Muscle of leg (tissue), 16 donors: ENCODE data around the gene CWC15. TPM values are rescaled to one million over a fixed set of nuclear protein-coding genes. Genes with fewer than 3 reads are reported as not detected.
"Not testable (repeated sequence)": the region's sequence is repeated elsewhere in the genome, so short reads cannot be mapped to it uniquely, and the experiment has no call there.

Experiments
- DNase-seq: peaks from one replicate; pipeline ENCODE4 v3.0.0; 2013
- H3K27ac ChIP-seq: one replicate; pipeline ENCODE4 v1.5.1; 2013; ENCODE audit warnings: mild to moderate bottlenecking, low read length, control low read depth
- H3K27me3 ChIP-seq: one replicate; pipeline ENCODE4 v1.6.1; 2013; ENCODE audit warnings: low read length; ENCODE audit not compliant: control insufficient read depth, insufficient read depth
- H3K36me3 ChIP-seq: one replicate; pipeline ENCODE4 v1.6.1; 2013; ENCODE audit warnings: low read length; ENCODE audit not compliant: control insufficient read depth, insufficient read depth
- H3K4me1 ChIP-seq: one replicate; pipeline ENCODE4 v1.6.1; 2013; ENCODE audit warnings: low read length; ENCODE audit not compliant: control insufficient read depth, insufficient read depth
- H3K4me3 ChIP-seq: one replicate; pipeline ENCODE4 v1.5.1; 2013; ENCODE audit warnings: low read length, control low read depth
- H3K9me3 ChIP-seq: replicated peaks from 2 replicates; pipeline ENCODE4 v1.6.1; 2013; ENCODE audit warnings: low read depth, low read length; ENCODE audit not compliant: control insufficient read depth
- WGBS: methylation state at CpG from one replicate; pipeline ENCODE4 v1.1.5; 2013; ENCODE audit warnings: missing lambda C conversion rate; ENCODE audit not compliant: insufficient coverage; 5-methylcytosine and 5-hydroxymethylcytosine counted together
- long read RNA-seq, 11 donors: transcript quantifications; one replicate each; lab custom pipeline, GENCODE V29; 2026
- polyA plus RNA-seq, 8 donors: library from polyadenylated mRNA; unstranded; fragments of 120-200 nt; gene quantifications; one replicate each; pipeline versions ENCODE4 v1.2.1 to v1.2.3, GENCODE V29; 2013; ENCODE audit warnings: inconsistent platforms in 1 of 8, low replicate concordance in 1 of 8; ENCODE audit not compliant: insufficient read length in 8 of 8, insufficient read depth in 1 of 8
- total RNA-seq: library from RNA; stranded (reverse); fragments of 120-200 nt; gene quantifications from one replicate; pipeline ENCODE4 v1.2.4, GENCODE V29; 2013

Gene CWC15
- 80.2 TPM for total RNA-seq
- polyA plus RNA-seq: 10 to 100 TPM; 64.3 to 95.3 (median 74.9) TPM
- long read RNA-seq, donor 1, transcript CWC15-201 (7 exons, 1,576 nt): major isoform, 19 of 23 reads
- long read RNA-seq, donor 1, partial matches to known transcripts: 0 of 23 reads
- long read RNA-seq, donor 1, other reads (novel, unspliced or antisense): 0 of 23 reads
- long read RNA-seq, donor 2, transcript CWC15-201 (7 exons, 1,576 nt): major isoform, 7 of 8 reads
- long read RNA-seq, donor 2, partial matches to known transcripts: 0 of 8 reads
- long read RNA-seq, donor 2, other reads (novel, unspliced or antisense): 0 of 8 reads
- long read RNA-seq, donor 3, transcript CWC15-205 (3 exons, 559 nt): minor isoform, 11 of 69 reads
- long read RNA-seq, donor 3, transcript CWC15-201 (7 exons, 1,576 nt): major isoform, 47 of 69 reads
- long read RNA-seq, donor 3, partial matches to known transcripts: 8 of 69 reads
- long read RNA-seq, donor 3, other reads (novel, unspliced or antisense): 0 of 69 reads
- long read RNA-seq, donor 4, transcript CWC15-201 (7 exons, 1,576 nt): major isoform, 17 of 20 reads
- long read RNA-seq, donor 4, partial matches to known transcripts: 0 of 20 reads
- long read RNA-seq, donor 4, other reads (novel, unspliced or antisense): 0 of 20 reads
- long read RNA-seq, donor 5, transcript CWC15-201 (7 exons, 1,576 nt): major isoform, 71 of 102 reads
- long read RNA-seq, donor 5, transcript CWC15-202 (4 exons, 905 nt): minor isoform, 9 of 102 reads
- long read RNA-seq, donor 5, partial matches to known transcripts: 18 of 102 reads
- long read RNA-seq, donor 5, other reads (novel, unspliced or antisense): 0 of 102 reads
- long read RNA-seq, donor 6, transcript CWC15-205 (3 exons, 559 nt): minor isoform, 14 of 112 reads
- long read RNA-seq, donor 6, transcript CWC15-202 (4 exons, 905 nt): minor isoform, 9 of 112 reads
- long read RNA-seq, donor 6, transcript CWC15-201 (7 exons, 1,576 nt): major isoform, 67 of 112 reads
- long read RNA-seq, donor 6, partial matches to known transcripts: 22 of 112 reads
- long read RNA-seq, donor 6, other reads (novel, unspliced or antisense): 0 of 112 reads
- long read RNA-seq, donor 7, transcript CWC15-205 (3 exons, 559 nt): minor isoform, 10 of 104 reads
- long read RNA-seq, donor 7, transcript CWC15-201 (7 exons, 1,576 nt): major isoform, 45 of 104 reads
- long read RNA-seq, donor 7, partial matches to known transcripts: 45 of 104 reads
- long read RNA-seq, donor 7, other reads (novel, unspliced or antisense): 0 of 104 reads
- long read RNA-seq, donor 8, transcript CWC15-201 (7 exons, 1,576 nt): major isoform, 31 of 61 reads
- long read RNA-seq, donor 8, transcript CWC15-205 (3 exons, 559 nt): minor isoform, 6 of 61 reads
- long read RNA-seq, donor 8, partial matches to known transcripts: 19 of 61 reads
- long read RNA-seq, donor 8, other reads (novel, unspliced or antisense): 0 of 61 reads
- long read RNA-seq, donor 9, transcript CWC15-202 (4 exons, 905 nt): minor isoform, 6 of 54 reads
- long read RNA-seq, donor 9, transcript CWC15-201 (7 exons, 1,576 nt): major isoform, 36 of 54 reads
- long read RNA-seq, donor 9, transcript CWC15-205 (3 exons, 559 nt): minor isoform, 7 of 54 reads
- long read RNA-seq, donor 9, partial matches to known transcripts: 5 of 54 reads
- long read RNA-seq, donor 9, other reads (novel, unspliced or antisense): 0 of 54 reads
- long read RNA-seq, donor 10, transcript CWC15-205 (3 exons, 559 nt): minor isoform, 20 of 136 reads
- long read RNA-seq, donor 10, transcript CWC15-201 (7 exons, 1,576 nt): major isoform, 52 of 136 reads
- long read RNA-seq, donor 10, partial matches to known transcripts: 63 of 136 reads
- long read RNA-seq, donor 10, other reads (novel, unspliced or antisense): 0 of 136 reads
- long read RNA-seq, donor 11, transcript CWC15-205 (3 exons, 559 nt): minor isoform, 7 of 53 reads
- long read RNA-seq, donor 11, transcript CWC15-201 (7 exons, 1,576 nt): major isoform, 37 of 53 reads
- long read RNA-seq, donor 11, partial matches to known transcripts: 6 of 53 reads
- long read RNA-seq, donor 11, other reads (novel, unspliced or antisense): 0 of 53 reads

DNA sequence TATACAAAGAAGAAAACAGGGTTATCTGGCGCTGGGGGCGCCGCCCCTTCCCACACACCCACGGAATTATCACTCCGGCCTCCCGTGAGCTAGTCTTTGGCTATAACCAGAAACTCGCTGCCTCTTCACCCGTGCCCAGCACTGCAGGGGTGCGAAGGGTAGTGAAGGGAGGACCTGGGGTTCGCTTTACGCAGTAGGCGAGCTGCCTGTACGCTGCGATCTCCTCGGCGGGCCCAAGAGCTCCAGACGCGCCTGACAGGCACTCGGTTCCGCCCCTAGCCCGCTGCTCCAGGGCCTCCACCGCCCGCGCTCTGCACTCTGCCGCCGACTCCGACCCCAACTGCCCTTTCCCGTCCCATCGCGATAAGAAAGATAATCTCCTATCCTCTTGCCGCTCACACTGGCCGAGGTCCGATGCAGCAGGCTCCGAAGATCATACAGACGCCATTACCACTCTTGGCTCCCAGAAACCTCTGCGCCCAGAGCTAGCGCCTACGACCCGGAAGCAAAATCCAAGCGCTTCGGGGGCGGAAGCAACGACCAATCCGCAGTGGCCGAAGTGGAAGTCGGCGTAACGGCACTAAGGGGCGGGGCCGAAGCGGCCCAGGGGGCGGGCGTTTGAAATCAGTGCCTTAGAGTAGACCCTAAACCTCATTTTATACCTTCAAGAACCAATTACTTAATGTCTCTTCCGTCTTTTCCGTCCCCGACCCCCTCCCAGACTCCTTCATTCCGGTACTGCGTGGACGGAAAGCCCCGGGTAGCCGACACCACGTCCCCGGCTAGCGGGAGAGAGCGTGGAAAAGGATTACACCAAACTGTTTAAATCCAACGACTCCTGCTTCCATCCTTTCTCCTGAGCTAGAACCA lies at the start of gene CWC15, which contains the start of gene KDM4D:
TSS of gene CWC15 (minus strand) at position 458 of the 870 bp plus-strand sequence. CDS start 1,371 bp downstream, outside the sequence.
TSS of gene KDM4D (plus strand) at position 611 of the 870 bp plus-strand sequence. CDS start 23,664 bp downstream, outside the sequence.
- 0% methylated on average over 55 of the region's 66 CpGs for WGBS
- Histone ChIP-seq H3K27me3 (no peaks in the 10 kb centered on the region), H3K9me3 (no peaks in the 10 kb centered on the region), H3K4me1 (no peaks in the 10 kb centered on the region), H3K36me3 (peaks cover 15% of the 10 kb centered on the region), H3K27ac (peak within 1 kb of the TSS; percentile 93), H3K4me3 (peak within 1 kb of the TSS; percentile 94)
- peak; percentile 99 for DNase-seq

DNA sequence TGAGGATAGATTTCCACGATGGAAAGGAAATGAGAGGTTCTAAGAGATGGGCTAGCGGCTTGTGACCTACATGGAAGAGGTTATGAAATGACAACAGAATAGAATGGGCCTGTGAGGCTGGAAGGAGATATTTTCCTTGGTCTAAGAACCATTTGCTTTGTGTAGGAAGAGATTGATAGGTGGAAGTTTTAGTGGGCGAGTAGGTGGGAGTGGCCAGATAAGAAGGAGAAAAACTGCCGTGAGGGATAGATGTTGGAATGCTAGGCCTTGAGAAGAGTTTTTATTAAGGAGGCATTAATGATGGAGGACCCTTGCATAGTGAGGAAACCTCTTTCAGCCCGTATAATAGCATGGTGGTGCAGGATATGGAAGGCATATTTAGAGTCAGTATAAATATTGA lies 48.1 kb upstream of the CWC15 start:
- not testable (repeated sequence) for H3K4me3 ChIP-seq, H3K4me1 ChIP-seq, DNase-seq, H3K9me3 ChIP-seq, H3K27ac ChIP-seq, H3K36me3 ChIP-seq, H3K27me3 ChIP-seq
- 86% methylated on average over 5 of the region's 5 CpGs for WGBS

DNA sequence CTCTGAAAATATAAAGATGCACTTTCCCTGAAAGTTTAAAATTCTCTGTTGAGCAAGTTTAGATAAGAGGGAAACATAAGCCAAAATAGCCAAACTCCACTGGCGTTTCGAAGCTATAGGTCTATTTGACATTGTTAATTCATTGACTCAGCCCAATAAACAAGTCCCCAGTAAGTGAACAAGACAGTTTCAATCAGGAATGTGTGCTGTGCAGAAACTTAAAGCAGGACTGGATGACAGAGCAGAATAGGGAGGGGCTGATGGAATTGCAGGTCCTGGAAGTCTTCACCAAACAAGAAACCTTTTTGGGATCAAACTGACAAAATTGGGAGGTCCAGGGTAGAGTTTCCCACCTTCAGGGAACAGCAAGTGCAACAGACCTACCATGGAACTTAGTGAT lies 42.8 kb upstream of the CWC15 start:
- H3K4me3 ChIP-seq: no peak overlapping the region
- no peaks in the 10 kb centered on the region for H3K4me1 ChIP-seq
- no CpG with 5 or more reads among the region's 2 CpGs for WGBS
- H3K9me3 ChIP-seq: no peaks in the 10 kb centered on the region
- H3K36me3 ChIP-seq: no peaks in the 10 kb centered on the region
- H3K27ac ChIP-seq: no peak overlapping the region
- DNase-seq: no peak
- H3K27me3 ChIP-seq: no peaks in the 10 kb centered on the region

DNA sequence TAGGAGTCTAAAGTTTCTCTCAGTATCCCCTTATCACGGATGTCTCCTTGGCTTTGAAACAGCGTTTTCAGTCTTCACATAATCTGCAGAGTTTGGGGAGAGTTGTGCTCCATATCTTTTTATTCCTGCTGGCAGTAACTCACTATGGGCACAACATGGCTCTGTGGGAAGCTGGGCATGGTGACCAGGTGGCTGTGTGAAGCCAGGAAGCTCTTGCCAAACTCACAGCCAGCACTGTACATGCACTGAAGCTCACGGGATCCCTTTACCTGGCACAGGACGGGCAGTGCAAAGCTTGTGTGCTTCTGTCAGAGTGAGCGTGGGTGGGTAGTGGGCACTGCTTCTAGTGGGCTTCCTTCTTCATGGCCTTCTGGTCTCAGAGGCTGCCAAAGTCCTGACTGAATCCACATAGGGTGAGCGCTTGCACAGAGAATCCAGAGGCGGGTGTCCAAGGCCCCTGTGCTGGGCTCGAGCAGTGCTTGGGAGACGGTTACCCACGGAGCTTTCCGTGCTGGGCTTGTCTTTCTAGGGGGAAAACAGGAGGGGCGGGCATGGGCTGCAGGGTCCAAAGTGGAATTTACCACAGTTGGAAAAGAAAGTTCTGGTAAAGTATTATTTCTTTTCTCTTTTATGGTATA lies 40.9 kb upstream of the CWC15 start:
- Histone ChIP-seq H3K27ac (no peak overlapping the region), H3K4me1 (no peaks in the 10 kb centered on the region), H3K9me3 (no peaks in the 10 kb centered on the region), H3K36me3 (no peaks in the 10 kb centered on the region), H3K27me3 (no peaks in the 10 kb centered on the region), H3K4me3 (no peak overlapping the region)
- 70% methylated on average over 5 of the region's 12 CpGs for WGBS
- DNase-seq: no peak

DNA sequence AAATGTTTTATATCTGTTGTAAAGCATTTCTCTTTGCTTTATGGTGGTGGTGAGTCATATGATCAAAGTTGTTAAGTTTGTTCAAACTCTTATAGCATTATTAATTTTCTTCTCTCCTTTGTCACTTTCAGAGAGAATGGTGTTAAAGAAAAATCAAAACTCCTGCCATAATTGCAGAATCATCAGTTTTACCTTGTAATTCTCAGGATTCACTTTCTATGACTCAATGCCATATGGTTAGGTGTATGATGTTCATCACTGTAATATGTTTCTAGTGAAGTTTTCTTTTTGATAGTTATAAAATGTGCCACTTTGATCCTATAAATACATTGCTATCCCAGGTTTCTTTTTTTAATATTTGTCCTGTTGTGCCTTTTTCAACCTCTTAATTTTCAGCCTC lies 38.0 kb upstream of the CWC15 start:
- Histone ChIP-seq H3K27me3 (no peaks in the 10 kb centered on the region), H3K36me3 (no peaks in the 10 kb centered on the region), H3K9me3 (no peaks in the 10 kb centered on the region)

DNA sequence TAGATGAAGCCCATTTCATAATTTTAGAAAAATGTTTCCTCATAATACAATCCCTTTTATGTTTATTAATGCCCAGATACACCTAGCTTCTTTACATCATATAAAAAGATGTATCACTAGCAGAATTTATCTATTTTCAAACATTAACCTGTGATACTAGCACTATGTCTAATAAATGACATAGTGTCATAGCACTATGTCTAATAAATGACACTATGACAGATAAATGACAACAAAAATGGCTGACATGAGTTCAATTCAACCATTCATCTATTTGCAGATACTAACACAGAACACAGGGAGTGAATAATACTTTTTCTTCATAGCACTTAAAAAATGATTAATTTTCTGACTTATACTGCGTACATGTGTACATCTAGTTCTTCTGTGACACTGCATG lies 32.3 kb upstream of the CWC15 start:
- H3K4me1 ChIP-seq: no peaks in the 10 kb centered on the region
- H3K27ac ChIP-seq: no peak overlapping the region
- no peaks in the 10 kb centered on the region for H3K27me3 ChIP-seq
- no peaks in the 10 kb centered on the region for H3K9me3 ChIP-seq
- H3K4me3 ChIP-seq: no peak overlapping the region
- H3K36me3 ChIP-seq: no peaks in the 10 kb centered on the region
- WGBS: no CpG with 5 or more reads among the region's 1 CpG
- no peak for DNase-seq

More for the DNA sequence above, 38.0 kb upstream of the CWC15 start:
- DNase-seq: no peak
- Histone ChIP-seq H3K4me1 (no peaks in the 10 kb centered on the region), H3K27ac (no peak overlapping the region), H3K4me3 (no peak overlapping the region)

DNA sequence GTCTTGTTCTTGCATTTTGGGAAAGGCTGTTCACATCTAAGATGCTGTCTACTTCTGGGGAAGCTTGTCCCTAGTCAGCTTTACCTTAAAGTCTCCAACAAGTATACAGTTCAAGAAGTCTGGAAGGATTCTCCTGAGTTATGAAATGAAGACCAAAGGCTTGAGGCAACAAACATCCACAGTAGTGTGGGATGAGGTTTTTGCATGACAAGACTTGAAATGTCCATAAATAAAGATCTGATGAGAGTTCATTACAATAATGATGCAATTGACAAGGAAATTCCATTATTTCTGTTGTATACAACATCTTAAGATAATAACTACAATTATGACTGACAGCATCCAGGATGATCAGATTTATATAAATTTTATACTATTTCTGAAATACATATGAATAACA lies 30.4 kb upstream of the CWC15 start:
- H3K27ac ChIP-seq: no peak overlapping the region
- H3K4me1 ChIP-seq: no peaks in the 10 kb centered on the region
- no peaks in the 10 kb centered on the region for H3K9me3 ChIP-seq
- no peak overlapping the region for H3K4me3 ChIP-seq
- H3K36me3 ChIP-seq: no peaks in the 10 kb centered on the region
- H3K27me3 ChIP-seq: no peaks in the 10 kb centered on the region
- no peak for DNase-seq

DNA sequence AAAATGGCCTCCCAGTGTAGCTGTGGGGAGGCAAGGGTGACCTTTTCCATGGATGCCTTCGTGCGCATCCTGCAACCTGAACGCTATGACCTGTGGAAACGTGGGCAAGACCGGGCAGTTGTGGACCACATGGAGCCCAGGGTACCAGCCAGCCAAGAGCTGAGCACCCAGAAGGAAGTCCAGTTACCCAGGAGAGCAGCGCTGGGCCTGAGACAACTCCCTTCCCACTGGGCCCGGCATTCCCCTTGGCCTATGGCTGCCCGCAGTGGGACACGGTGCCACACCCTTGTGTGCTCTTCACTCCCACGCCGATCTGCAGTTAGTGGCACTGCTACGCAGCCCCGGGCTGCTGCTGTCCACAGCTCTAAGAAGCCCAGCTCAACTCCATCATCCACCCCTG lies 24.9 kb upstream of the CWC15 start:
- Histone ChIP-seq H3K9me3 (no peaks in the 10 kb centered on the region), H3K4me3 (no peak overlapping the region), H3K27ac (no peak overlapping the region), H3K36me3 (no peaks in the 10 kb centered on the region), H3K27me3 (no peaks in the 10 kb centered on the region), H3K4me1 (no peaks in the 10 kb centered on the region)
- no peak for DNase-seq
- WGBS: 92% methylated on average over 13 of the region's 13 CpGs
